H9 (cell line): ENCODE measurements around the gene DNAJC10. TPM values are rescaled to one million over a fixed set of nuclear protein-coding genes. Genes with fewer than 3 reads are reported as not detected.
A peak's percentile ranks its signal among the peaks of the same experiment; 100 is the strongest.

Experiments used
- DNase-seq: peaks from one replicate; pipeline ENCODE4 v3.0.0-alpha.2; 2017
- H2AFZ ChIP-seq: one replicate; pipeline ENCODE4 v1.6.1; 2013; ENCODE audit warnings: mild to moderate bottlenecking, low read length, control low read depth, moderate library complexity
- H2AK5ac ChIP-seq: 2 replicates; pipeline ENCODE4 v1.6.1; 2013; ENCODE audit warnings: low read length, control low read depth, mixed read lengths; ENCODE audit not compliant: insufficient read length
- H2BK120ac ChIP-seq: one replicate; pipeline ENCODE4 v1.6.1; 2013; ENCODE audit warnings: low read depth, mild to moderate bottlenecking, low read length, control low read depth, inconsistent platforms; ENCODE audit not compliant: poor library complexity, severe bottlenecking
- H2BK12ac ChIP-seq: 2 replicates; pipeline ENCODE4 v1.6.1; 2013; ENCODE audit warnings: low read length, control low read depth, mixed read lengths, low read depth; ENCODE audit not compliant: insufficient read length
- H2BK15ac ChIP-seq: 2 replicates; pipeline ENCODE4 v1.6.1; 2013; ENCODE audit warnings: low read depth, low read length, control low read depth
- H2BK20ac ChIP-seq: one replicate; pipeline ENCODE4 v1.6.1; 2013; ENCODE audit warnings: low read depth, mild to moderate bottlenecking, low read length, control low read depth, inconsistent platforms; ENCODE audit not compliant: poor library complexity, severe bottlenecking
- H2BK5ac ChIP-seq: 2 replicates; pipeline ENCODE4 v1.6.1; 2013; ENCODE audit warnings: low read length, control low read depth, mixed read lengths; ENCODE audit not compliant: insufficient read length
- H3K14ac ChIP-seq: 2 replicates; pipeline ENCODE4 v1.6.1; 2013; ENCODE audit warnings: low read length, control low read depth; ENCODE audit not compliant: insufficient read depth
- H3K18ac ChIP-seq: 2 replicates; pipeline ENCODE4 v1.6.1; 2013; ENCODE audit warnings: low read depth, mild to moderate bottlenecking, mixed read lengths, low read length, control low read depth; ENCODE audit not compliant: insufficient read length
- H3K23ac ChIP-seq: 2 replicates; pipeline ENCODE4 v1.6.1; 2013; ENCODE audit warnings: low read length, control low read depth, mixed read lengths, low read depth; ENCODE audit not compliant: insufficient read length
- H3K23me2 ChIP-seq: 2 replicates; pipeline ENCODE4 v1.6.1; 2013; ENCODE audit warnings: low read depth, mild to moderate bottlenecking, mixed read lengths, low read length, control low read depth; ENCODE audit not compliant: insufficient read length, poor library complexity, severe bottlenecking
- H3K27ac ChIP-seq: 2 replicates; pipeline ENCODE4 v1.5.1; 2013; ENCODE audit warnings: low read length, control low read depth, mixed read lengths, low read depth; ENCODE audit not compliant: insufficient read length
- H3K27me3 ChIP-seq: 2 replicates; pipeline ENCODE4 v1.6.1; 2013; ENCODE audit warnings: low read length, control low read depth, inconsistent platforms; ENCODE audit not compliant: insufficient read depth
- H3K4ac ChIP-seq: 2 replicates; pipeline ENCODE4 v1.6.1; 2013; ENCODE audit warnings: low read depth, mild to moderate bottlenecking, control low read depth, inconsistent platforms, low read length, moderate library complexity
- H3K4me1 ChIP-seq: 2 replicates; pipeline ENCODE4 v1.6.1; 2013; ENCODE audit warnings: low read length, control low read depth, inconsistent platforms; ENCODE audit not compliant: insufficient read depth
- H3K4me2 ChIP-seq: 2 replicates; pipeline ENCODE4 v1.6.1; 2013; ENCODE audit warnings: low read length, control low read depth, mixed read lengths; ENCODE audit not compliant: insufficient read length, insufficient read depth
- H3K56ac ChIP-seq: 2 replicates; pipeline ENCODE4 v1.6.1; 2013; ENCODE audit warnings: low read depth, mild to moderate bottlenecking, mixed read lengths, low read length, control low read depth; ENCODE audit not compliant: insufficient read length
- H3K79me1 ChIP-seq: 2 replicates; pipeline ENCODE4 v1.6.1; 2013; ENCODE audit warnings: low read depth, mild to moderate bottlenecking, moderate library complexity, low read length, control low read depth, inconsistent platforms; ENCODE audit not compliant: insufficient read depth, poor library complexity, severe bottlenecking
- H3K79me2 ChIP-seq: 2 replicates; pipeline ENCODE4 v1.6.1; 2013; ENCODE audit warnings: low read length, control low read depth, inconsistent platforms; ENCODE audit not compliant: insufficient read depth
- H3K9ac ChIP-seq: 2 replicates; pipeline ENCODE4 v1.6.1; 2013; ENCODE audit warnings: low read length, control low read depth, mixed read lengths; ENCODE audit not compliant: insufficient read length; ENCODE audit errors: extremely low read depth
- H3K9me3 ChIP-seq: one replicate; pipeline ENCODE4 v1.6.1; 2013; ENCODE audit warnings: low read depth, low read length, inconsistent platforms; ENCODE audit not compliant: control insufficient read depth
- H3T11ph ChIP-seq: one replicate; pipeline ENCODE4 v1.6.1; 2013; ENCODE audit warnings: mild to moderate bottlenecking, low read length, control low read depth, inconsistent platforms
- H4K20me1 ChIP-seq: one replicate; pipeline ENCODE4 v1.6.1; 2013; ENCODE audit not compliant: control insufficient read depth, insufficient read length, insufficient read depth
- H4K5ac ChIP-seq: 2 replicates; pipeline ENCODE4 v1.6.1; 2013; ENCODE audit warnings: low read depth, mild to moderate bottlenecking, mixed read lengths, low read length, control low read depth; ENCODE audit not compliant: insufficient read length
- H4K8ac ChIP-seq: replicated peaks from 2 replicates; pipeline ENCODE4 v1.6.1; 2013; ENCODE audit warnings: low read length, control low read depth, mixed read lengths, low read depth; ENCODE audit not compliant: insufficient read length
- H4K91ac ChIP-seq: 2 replicates; pipeline ENCODE4 v1.6.1; 2013; ENCODE audit warnings: low read depth, mild to moderate bottlenecking, moderate library complexity, mixed read lengths, low read length, control low read depth; ENCODE audit not compliant: insufficient read length
- H3K27ac Mint-ChIP-seq, 3 experiments: 2 replicates in 2 of 3; 3 replicates in 1 of 3; pipeline ENCODE4 v1.8.0; 2020 to 2021; ENCODE audit warnings: mixed read lengths in 3 of 3, mild to moderate bottlenecking in 1 of 3, moderate library complexity in 1 of 3
- H3K27me3 Mint-ChIP-seq: 2 replicates; pipeline ENCODE4 v1.8.0; 2021; ENCODE audit warnings: low read depth, mild to moderate bottlenecking, moderate library complexity, mixed read lengths
- H3K36me3 Mint-ChIP-seq, 3 experiments: 2 replicates in 2 of 3; 3 replicates in 1 of 3; pipeline ENCODE4 v1.8.0; 2020 to 2021; ENCODE audit warnings: low read depth in 3 of 3, mixed read lengths in 3 of 3; ENCODE audit not compliant: insufficient read depth in 1 of 3
- H3K4me1 Mint-ChIP-seq, 2 experiments: 2 replicates each; pipeline ENCODE4 v1.8.0; 2020; ENCODE audit warnings: mixed read lengths in 2 of 2
- H3K4me3 Mint-ChIP-seq, 2 experiments: 2 replicates in 1 of 2; 3 replicates in 1 of 2; pipeline ENCODE4 v1.8.0; 2020 to 2021; ENCODE audit warnings: mild to moderate bottlenecking in 2 of 2, mixed read lengths in 2 of 2, moderate library complexity in 1 of 2
- H3K9me3 Mint-ChIP-seq, 2 experiments: 2 replicates in 1 of 2; 3 replicates in 1 of 2; pipeline ENCODE4 v1.8.0; 2020; ENCODE audit warnings: mild to moderate bottlenecking in 2 of 2, mixed read lengths in 2 of 2, moderate library complexity in 1 of 2
- WGBS: extraction: QIAGEN DNeasy Blood & Tissue Kit; methylation state at CpG from one replicate; pipeline ENCODE4 v1.1.7; 2013; ENCODE audit warnings: missing lambda C conversion rate, low lambda C conversion rate, mixed read lengths; ENCODE audit not compliant: insufficient read length; ENCODE audit errors: extremely low coverage; 5-methylcytosine and 5-hydroxymethylcytosine counted together
- total RNA-seq: library from RNA; stranded (reverse); gene quantifications from 2 replicates; pipeline ENCODE4 v1.2.1, GENCODE V29; 2021
- TF ChIP-seq, protein P1 (sequence below): fragments of 200-600 bp; sonication (generic); conservative IDR thresholded peaks from 3 replicates; pipeline ENCODE4 v1.8.0; 2021; ENCODE audit warnings: antibody characterized with exemption, mild to moderate bottlenecking

The DNAJC10 gene
- total RNA-seq, 1 experiment from 2014 or later: 129 TPM

DNA sequence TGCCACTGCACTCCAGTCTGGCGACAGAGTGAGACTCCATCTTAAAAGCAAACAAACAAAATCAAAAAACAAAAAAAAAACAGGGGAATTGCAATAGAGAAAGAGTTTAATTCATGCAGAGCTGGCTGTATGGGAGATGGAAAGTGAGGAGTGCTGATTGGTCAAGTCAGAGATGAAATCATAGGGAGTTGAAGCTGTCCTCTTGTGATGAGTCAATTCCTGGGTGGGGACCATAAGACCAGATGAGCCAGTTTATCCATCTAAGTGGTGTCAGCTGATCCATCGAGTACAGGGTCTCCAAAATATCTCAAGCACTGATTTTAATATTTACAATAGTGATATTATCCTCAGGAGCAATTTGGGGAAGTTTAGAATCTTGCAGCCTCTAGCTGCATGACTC, 105.1 kb downstream of the DNAJC10 start:
- no peaks in the 10 kb centered on the region for H3K9me3 Mint-ChIP-seq
- Histone ChIP-seq H3K9me3 (no peaks in the 10 kb centered on the region), H3K23me2 (no peaks in the 10 kb centered on the region), H3K79me2 (no peaks in the 10 kb centered on the region), H3K27ac (no peak overlapping the region), H2BK120ac (no peak overlapping the region), H2BK12ac (no peak overlapping the region), H3K9ac (no peak overlapping the region), H2AFZ (no peak overlapping the region), H3K14ac (no peak overlapping the region), H3K56ac (no peak overlapping the region), H3K4me1 (peaks cover 8% of the 10 kb centered on the region; the same call in 1 of the 2 replicates), H3K18ac (no peak overlapping the region), H4K5ac (no peak overlapping the region), H2BK5ac (no peak overlapping the region), H3T11ph (no peak overlapping the region), H3K4ac (no peak overlapping the region), H4K20me1 (no peaks in the 10 kb centered on the region), H3K23ac (no peak overlapping the region), H3K79me1 (no peaks in the 10 kb centered on the region), H3K4me2 (no peak overlapping the region), H2BK15ac (no peak overlapping the region), H3K27me3 (no peaks in the 10 kb centered on the region), H2BK20ac (no peak overlapping the region), H2AK5ac (no peak overlapping the region), H4K8ac (no peak overlapping the region), H4K91ac (no peak overlapping the region)
- no peak for DNase-seq
- H3K27me3 Mint-ChIP-seq: no peaks in the 10 kb centered on the region
- TF ChIP-seq, protein P1, sequence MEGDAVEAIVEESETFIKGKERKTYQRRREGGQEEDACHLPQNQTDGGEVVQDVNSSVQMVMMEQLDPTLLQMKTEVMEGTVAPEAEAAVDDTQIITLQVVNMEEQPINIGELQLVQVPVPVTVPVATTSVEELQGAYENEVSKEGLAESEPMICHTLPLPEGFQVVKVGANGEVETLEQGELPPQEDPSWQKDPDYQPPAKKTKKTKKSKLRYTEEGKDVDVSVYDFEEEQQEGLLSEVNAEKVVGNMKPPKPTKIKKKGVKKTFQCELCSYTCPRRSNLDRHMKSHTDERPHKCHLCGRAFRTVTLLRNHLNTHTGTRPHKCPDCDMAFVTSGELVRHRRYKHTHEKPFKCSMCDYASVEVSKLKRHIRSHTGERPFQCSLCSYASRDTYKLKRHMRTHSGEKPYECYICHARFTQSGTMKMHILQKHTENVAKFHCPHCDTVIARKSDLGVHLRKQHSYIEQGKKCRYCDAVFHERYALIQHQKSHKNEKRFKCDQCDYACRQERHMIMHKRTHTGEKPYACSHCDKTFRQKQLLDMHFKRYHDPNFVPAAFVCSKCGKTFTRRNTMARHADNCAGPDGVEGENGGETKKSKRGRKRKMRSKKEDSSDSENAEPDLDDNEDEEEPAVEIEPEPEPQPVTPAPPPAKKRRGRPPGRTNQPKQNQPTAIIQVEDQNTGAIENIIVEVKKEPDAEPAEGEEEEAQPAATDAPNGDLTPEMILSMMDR: no peak
- H3K4me3 Mint-ChIP-seq: no peak overlapping the region
- WGBS: no CpG with 5 or more reads among the region's 2 CpGs
- H3K36me3 Mint-ChIP-seq: no peaks in the 10 kb centered on the region
- peaks cover 40 to 48% of the 10 kb centered on the region in 2 experiments for H3K4me1 Mint-ChIP-seq
- peak overlapping the region in 1 of 3 experiments; percentile 9; a peak in 1 of 7 replicates for H3K27ac Mint-ChIP-seq
